Mesendoderm (in vitro differentiated cells): Measurements from ENCODE around the gene LHX2.

Source experiments
- DNase-seq: peaks from one replicate; pipeline ENCODE4 v3.0.0; 2013
- H2AK5ac ChIP-seq: 2 replicates; pipeline ENCODE4 v1.6.1; 2013; ENCODE audit warnings: low read length, inconsistent platforms
- H2BK120ac ChIP-seq: 2 replicates; pipeline ENCODE4 v1.6.1; 2013; ENCODE audit warnings: low read depth, mild to moderate bottlenecking, low read length, moderate library complexity, mixed read lengths
- H2BK15ac ChIP-seq: replicated peaks from 2 replicates; pipeline ENCODE4 v1.6.1; 2013; ENCODE audit warnings: low read depth, mild to moderate bottlenecking, moderate library complexity
- H2BK5ac ChIP-seq: 2 replicates; pipeline ENCODE4 v1.6.1; 2013; ENCODE audit warnings: low read length, inconsistent platforms
- H3K18ac ChIP-seq: 2 replicates; pipeline ENCODE4 v1.6.1; 2013; ENCODE audit warnings: mild to moderate bottlenecking, low read length, mixed read lengths
- H3K23ac ChIP-seq: one replicate; pipeline ENCODE4 v1.6.1; 2013; ENCODE audit warnings: low read length
- H3K27ac ChIP-seq: 2 replicates; pipeline ENCODE4 v1.5.1; 2013; ENCODE audit warnings: low read depth, mild to moderate bottlenecking, inconsistent platforms, low read length, moderate library complexity
- H3K27me3 ChIP-seq: 2 replicates; pipeline ENCODE4 v1.6.1; 2013; ENCODE audit warnings: low read length, control low read depth, mild to moderate bottlenecking, inconsistent platforms; ENCODE audit not compliant: insufficient read depth, poor library complexity
- H3K36me3 ChIP-seq: 2 replicates; pipeline ENCODE4 v1.6.1; 2013; ENCODE audit warnings: low read length, inconsistent platforms; ENCODE audit not compliant: control insufficient read depth, insufficient read depth
- H3K4ac ChIP-seq: one replicate; pipeline ENCODE4 v1.6.1; 2013; ENCODE audit warnings: low read depth, mild to moderate bottlenecking, low read length, moderate library complexity
- H3K4me1 ChIP-seq: 2 replicates; pipeline ENCODE4 v1.6.1; 2013; ENCODE audit warnings: low read depth, low read length, inconsistent platforms; ENCODE audit not compliant: control insufficient read depth
- H3K4me2 ChIP-seq: 2 replicates; pipeline ENCODE4 v1.6.1; 2013; ENCODE audit warnings: low read length
- H3K4me3 ChIP-seq: 2 replicates; pipeline ENCODE4 v1.5.1; 2013; ENCODE audit warnings: mild to moderate bottlenecking, low read length
- H3K56ac ChIP-seq: one replicate; pipeline ENCODE4 v1.6.1; 2013; ENCODE audit warnings: low read length
- H3K79me1 ChIP-seq: 2 replicates; pipeline ENCODE4 v1.6.1; 2013; ENCODE audit warnings: low read length, inconsistent platforms
- H3K79me2 ChIP-seq: 2 replicates; pipeline ENCODE4 v1.6.1; 2013; ENCODE audit warnings: mild to moderate bottlenecking, low read length; ENCODE audit not compliant: control insufficient read depth, insufficient read depth
- H3K9ac ChIP-seq: 2 replicates; pipeline ENCODE4 v1.6.1; 2013; ENCODE audit warnings: low read length, inconsistent platforms
- H4K5ac ChIP-seq: one replicate; pipeline ENCODE4 v1.6.1; 2013; ENCODE audit warnings: low read length
- H4K8ac ChIP-seq: one replicate; pipeline ENCODE4 v1.6.1; 2013; ENCODE audit warnings: low read depth, mild to moderate bottlenecking, control low read depth, low read length, moderate library complexity
- WGBS: extraction: QIAGEN DNeasy Blood & Tissue Kit; methylation state at CpG from one replicate; pipeline ENCODE4 v1.1.7; 2013; ENCODE audit warnings: low lambda C conversion rate, missing lambda C conversion rate; ENCODE audit not compliant: insufficient coverage; ENCODE audit errors: extremely low coverage; 5-methylcytosine and 5-hydroxymethylcytosine counted together

Gene LHX2

GRCh38 chr9:124000784-124001457 lies 10.6 kb upstream of the LHX2 start:
- peaks cover 4% of the 10 kb centered on the region for H3K4me1 ChIP-seq
- no peak overlapping the region for H2BK15ac ChIP-seq
- no peak overlapping the region for H2AK5ac ChIP-seq
- no peak overlapping the region for H3K23ac ChIP-seq
- no peak for DNase-seq
- H3K4me3 ChIP-seq: no peak overlapping the region
- H3K27ac ChIP-seq: no peak overlapping the region
- H2BK120ac ChIP-seq: no peak overlapping the region
- no peaks in the 10 kb centered on the region for H3K79me2 ChIP-seq
- H2BK5ac ChIP-seq: no peak overlapping the region
- H3K4ac ChIP-seq: no peak overlapping the region
- no peak overlapping the region for H3K56ac ChIP-seq
- H3K36me3 ChIP-seq: no peaks in the 10 kb centered on the region
- no peak overlapping the region for H4K5ac ChIP-seq
- H3K18ac ChIP-seq: no peak overlapping the region
- H3K9ac ChIP-seq: no peak overlapping the region
- no CpG with 5 or more reads among the region's 15 CpGs for WGBS
- H4K8ac ChIP-seq: no peak overlapping the region
- H3K4me2 ChIP-seq: no peak overlapping the region
- H3K27me3 ChIP-seq: peaks cover 66% of the 10 kb centered on the region
- no peaks in the 10 kb centered on the region for H3K79me1 ChIP-seq

- Histone ChIP-seq H4K5ac (no peak overlapping the region), H4K8ac (no peak overlapping the region), H2BK15ac (no peak overlapping the region), H2BK120ac (no peak overlapping the region), H3K36me3 (no peaks in the 10 kb centered on the region), H3K4ac (no peak overlapping the region), H2AK5ac (no peak overlapping the region), H3K23ac (no peak overlapping the region), H3K4me2 (no peak overlapping the region), H2BK5ac (no peak overlapping the region), H3K27me3 (peaks cover 67% of the 10 kb centered on the region), H3K56ac (no peak overlapping the region), H3K79me1 (no peaks in the 10 kb centered on the region), H3K18ac (no peak overlapping the region), H3K27ac (no peak overlapping the region), H3K9ac (no peak overlapping the region), H3K4me3 (no peak overlapping the region), H3K79me2 (no peaks in the 10 kb centered on the region), H3K4me1 (peaks cover 4% of the 10 kb centered on the region)
- WGBS: no CpG with 5 or more reads among the region's 6 CpGs
- no peak for DNase-seq
Observed at GRCh38 chr9:124001458-124001799, 10.1 kb upstream of the LHX2 start.

- H3K79me2 ChIP-seq: no peaks in the 10 kb centered on the region
- H3K18ac ChIP-seq: no peak overlapping the region
- no peak overlapping the region for H3K4me2 ChIP-seq
- no CpG with 5 or more reads among the region's 5 CpGs for WGBS
- H3K4me3 ChIP-seq: no peak overlapping the region
- no peak overlapping the region for H3K9ac ChIP-seq
- no peak overlapping the region for H2BK5ac ChIP-seq
- peaks cover 68% of the 10 kb centered on the region for H3K27me3 ChIP-seq
- H2BK120ac ChIP-seq: no peak overlapping the region
- peaks cover 8% of the 10 kb centered on the region for H3K4me1 ChIP-seq
- no peak overlapping the region for H2BK15ac ChIP-seq
- H4K5ac ChIP-seq: no peak overlapping the region
- no peaks in the 10 kb centered on the region for H3K79me1 ChIP-seq
- no peak overlapping the region for H4K8ac ChIP-seq
- no peaks in the 10 kb centered on the region for H3K36me3 ChIP-seq
- H3K23ac ChIP-seq: no peak overlapping the region
- no peak overlapping the region for H3K4ac ChIP-seq
- no peak for DNase-seq
- no peak overlapping the region for H3K56ac ChIP-seq
- H2AK5ac ChIP-seq: no peak overlapping the region
- no peak overlapping the region for H3K27ac ChIP-seq
Observed at GRCh38 chr9:124001866-124002525, 9.6 kb upstream of the LHX2 start.

- no peak overlapping the region for H3K56ac ChIP-seq
- H4K5ac ChIP-seq: no peak overlapping the region
- H3K4me2 ChIP-seq: no peak overlapping the region
- H3K23ac ChIP-seq: no peak overlapping the region
- no peak overlapping the region for H3K18ac ChIP-seq
- peak; percentile 16 for DNase-seq
- H3K9ac ChIP-seq: no peak overlapping the region
- no peak overlapping the region for H3K27ac ChIP-seq
- no peak overlapping the region for H2BK15ac ChIP-seq
- no peaks in the 10 kb centered on the region for H3K79me1 ChIP-seq
- no peak overlapping the region for H2BK5ac ChIP-seq
- H2BK120ac ChIP-seq: no peak overlapping the region
- no peak overlapping the region for H2AK5ac ChIP-seq
- peaks cover 60% of the 10 kb centered on the region for H3K27me3 ChIP-seq
- no peak overlapping the region for H4K8ac ChIP-seq
- H3K4ac ChIP-seq: no peak overlapping the region
- H3K36me3 ChIP-seq: no peaks in the 10 kb centered on the region
- peaks cover 8% of the 10 kb centered on the region for H3K4me1 ChIP-seq
- no peak overlapping the region for H3K4me3 ChIP-seq
- WGBS: no CpG with 5 or more reads among the region's 4 CpGs
- no peaks in the 10 kb centered on the region for H3K79me2 ChIP-seq
Observed at GRCh38 chr9:124003636-124004349, 7.8 kb upstream of the LHX2 start.

- Histone ChIP-seq H3K9ac (no peak overlapping the region), H3K56ac (no peak overlapping the region), H3K4me1 (peaks cover 8% of the 10 kb centered on the region), H3K79me1 (no peaks in the 10 kb centered on the region), H3K18ac (no peak overlapping the region), H3K23ac (no peak overlapping the region), H3K79me2 (no peaks in the 10 kb centered on the region), H3K4me3 (no peak overlapping the region), H3K4ac (no peak overlapping the region), H3K36me3 (no peaks in the 10 kb centered on the region), H3K4me2 (no peak overlapping the region), H3K27me3 (peaks cover 63% of the 10 kb centered on the region), H3K27ac (no peak overlapping the region), H4K5ac (no peak overlapping the region), H2AK5ac (no peak overlapping the region), H2BK15ac (no peak overlapping the region), H2BK120ac (no peak overlapping the region), H2BK5ac (no peak overlapping the region), H4K8ac (no peak overlapping the region)
- no CpG with 5 or more reads among the region's 4 CpGs for WGBS
- DNase-seq: no peak
Observed at GRCh38 chr9:124004593-124004992, 7.0 kb upstream of the LHX2 start.
